Hypothalamus (tissue), 51 donors: ENCODE results near the gene C13orf42.
"Not testable (repeated sequence)": the region's sequence is repeated elsewhere in the genome, so short reads cannot be mapped to it uniquely, and the experiment has no call there.

ENCODE experiments used
- DNase-seq, 51 donors: peaks; one replicate each; lab custom pipeline; 2025; lab: John Stamatoyannopoulos, UW

Gene C13orf42

GRCh38 chr13:51122868-51123566, 11.9 kb upstream of the C13orf42 start:
- no peak for DNase-seq

GRCh38 chr13:51120873-51121272, 9.8 kb upstream of the C13orf42 start:
- DNase-seq = not testable (repeated sequence)

DNA sequence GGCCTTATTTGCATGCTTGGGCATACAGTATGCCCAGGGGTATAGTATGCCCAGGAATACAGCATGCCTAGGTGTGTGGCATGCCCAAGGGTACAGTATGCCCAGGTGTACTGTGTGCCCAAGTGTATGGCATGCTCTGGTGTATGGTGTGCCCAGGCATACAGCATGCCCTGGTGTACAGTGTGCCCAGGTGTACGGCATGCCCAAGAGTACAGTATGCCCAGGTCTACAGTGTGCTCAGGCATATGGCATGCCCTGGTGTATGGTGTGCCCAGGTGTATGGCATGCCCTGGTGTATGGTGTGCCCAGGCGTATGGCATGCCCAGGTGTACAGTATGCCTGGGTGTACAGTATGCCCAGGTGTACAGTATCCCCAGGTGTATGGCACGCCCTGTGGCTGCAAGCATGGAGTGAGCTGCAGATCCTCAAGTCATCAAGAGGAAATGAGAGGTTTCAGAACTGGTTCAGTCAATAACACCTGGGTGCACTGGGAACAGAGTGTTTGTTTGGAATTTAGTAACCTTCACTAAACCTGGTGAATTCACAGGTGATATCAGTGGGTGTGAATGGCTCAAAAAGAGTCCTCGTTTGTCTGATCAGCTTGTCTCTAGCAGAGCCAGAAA, 7.8 kb upstream of the C13orf42 start:
- DNase-seq = no peak

DNA sequence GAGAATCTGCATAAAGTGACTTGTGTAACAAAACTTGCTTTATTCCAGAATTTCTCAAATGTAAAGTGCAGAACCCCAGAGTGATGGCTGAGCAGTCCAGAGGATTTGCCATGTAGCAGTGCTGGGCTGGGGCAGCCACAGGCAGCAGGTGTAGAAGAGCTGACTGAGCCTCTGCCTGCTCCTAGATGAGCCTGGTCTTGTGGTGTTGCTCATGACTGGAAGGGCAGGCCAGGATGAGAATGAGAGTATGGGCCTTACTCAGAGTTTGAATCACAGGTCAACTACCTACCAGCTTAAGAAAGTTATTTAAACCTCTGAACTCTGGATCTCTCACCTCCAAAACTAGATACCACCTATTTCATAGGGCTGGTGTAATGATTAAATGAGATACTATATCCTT, 2.9 kb upstream of the C13orf42 start:
- no peak for DNase-seq

DNA sequence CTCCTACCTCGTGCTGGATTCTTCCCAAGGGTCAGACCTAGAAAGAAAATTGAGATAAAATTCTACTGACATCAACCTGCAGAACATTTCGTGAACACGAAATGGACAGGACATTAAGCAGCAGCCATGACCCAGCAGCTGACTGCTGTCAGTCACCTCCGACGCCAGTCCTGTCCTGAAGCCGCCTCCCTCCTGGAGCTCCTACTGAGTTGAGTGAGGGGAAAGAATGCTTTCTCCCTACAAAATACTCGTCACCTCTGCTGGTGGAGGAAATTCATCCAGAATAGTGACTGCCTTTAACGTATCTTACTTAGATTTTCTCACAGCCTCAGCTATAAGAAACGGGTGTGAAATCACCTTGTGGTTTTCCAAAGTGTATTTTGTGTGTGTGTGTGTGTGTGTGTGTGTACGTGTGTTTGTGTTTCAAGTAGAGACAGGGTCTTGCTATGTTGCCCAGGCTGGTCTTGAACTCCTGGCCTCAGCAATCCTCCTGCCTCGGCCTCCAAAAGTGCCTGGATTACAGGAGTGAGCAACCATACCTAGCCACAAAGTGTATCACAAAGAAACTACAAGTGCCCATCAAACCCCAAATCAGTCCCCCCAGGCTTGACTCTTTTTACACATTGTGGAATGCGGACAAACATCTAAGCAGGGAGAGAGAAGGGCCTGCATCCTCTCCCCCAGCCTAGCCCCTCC, 2.3 kb upstream of the C13orf42 start:
- DNase-seq = no peak

DNA sequence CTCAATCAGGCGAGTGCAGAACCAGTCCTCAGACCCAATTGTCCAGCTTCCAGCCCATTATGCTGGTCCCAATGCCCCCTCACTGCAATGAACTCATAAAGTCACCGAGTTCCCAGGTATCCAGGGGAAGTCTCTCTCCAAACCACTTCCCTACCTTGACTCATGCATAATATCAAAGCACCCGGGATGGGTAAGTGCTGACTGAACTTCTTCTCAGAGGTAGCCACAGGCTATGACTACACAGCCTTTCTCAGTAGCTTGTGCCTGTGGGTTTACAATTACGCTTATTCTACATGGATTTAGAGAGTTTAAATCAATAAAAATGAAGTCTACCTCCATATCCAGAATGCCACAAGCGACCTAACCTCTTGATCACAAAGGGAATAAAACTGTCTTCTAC, 1.7 kb upstream of the C13orf42 start:
- no peak for DNase-seq

DNA sequence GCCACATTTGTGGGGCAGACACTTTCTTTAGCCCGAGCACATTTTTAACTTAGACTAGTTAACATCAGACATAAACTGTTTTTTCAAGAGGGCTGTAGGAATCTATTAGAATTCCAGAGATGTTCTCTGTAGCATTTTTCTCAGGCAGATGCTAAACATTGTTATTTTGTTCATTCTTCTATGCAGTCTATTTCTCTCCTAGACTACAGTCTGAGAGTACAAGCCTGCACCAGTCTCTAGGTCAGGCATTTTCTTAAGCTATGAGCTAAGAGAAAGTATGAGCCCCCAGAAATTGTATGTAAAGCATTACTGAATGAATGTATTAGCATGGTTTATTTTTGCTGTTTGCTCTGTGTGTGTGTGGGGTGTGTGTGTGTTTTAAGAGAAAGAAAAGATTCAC, 923 bp upstream of the C13orf42 start:
- DNase-seq = no peak

DNA sequence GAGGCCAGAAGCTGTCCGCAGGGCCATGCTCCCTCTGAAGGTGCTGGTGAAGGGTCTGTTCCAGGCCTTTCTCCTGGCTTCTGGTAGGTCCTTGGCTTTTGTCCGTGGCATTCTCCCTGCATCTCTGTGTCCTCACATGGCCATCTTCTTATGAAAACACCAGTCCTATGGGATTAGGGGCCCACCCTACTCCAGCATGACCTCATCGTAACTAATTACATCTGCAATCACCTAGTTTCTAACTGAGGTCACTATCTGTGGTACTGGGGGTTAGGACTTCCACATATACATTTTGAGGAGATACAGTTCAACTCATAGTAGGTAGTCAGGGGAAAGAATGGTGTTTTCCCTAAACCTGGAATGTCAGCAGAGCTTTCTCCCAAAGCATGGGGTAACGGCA, 3.1 kb downstream of the C13orf42 start:
- DNase-seq = no peak

DNA sequence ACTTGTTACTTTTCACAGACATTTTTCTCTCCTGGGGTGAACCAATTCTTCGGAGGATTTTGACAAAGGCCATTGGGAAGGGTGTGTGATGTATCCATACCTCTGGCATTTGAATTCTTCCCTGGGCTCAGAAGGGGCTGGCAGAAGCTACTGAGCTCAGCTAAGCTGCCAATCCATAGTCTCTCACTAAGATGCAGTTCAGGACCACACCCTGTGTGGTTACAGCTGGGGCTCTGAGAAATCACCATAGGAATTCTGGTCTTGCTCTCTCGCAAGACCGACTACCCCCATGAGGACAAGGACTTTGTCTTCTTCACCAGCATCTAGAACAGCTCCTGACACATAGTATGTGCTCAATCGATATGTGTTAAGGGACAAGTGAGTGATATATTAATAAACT, 6.0 kb downstream of the C13orf42 start:
- DNase-seq = no peak

DNA sequence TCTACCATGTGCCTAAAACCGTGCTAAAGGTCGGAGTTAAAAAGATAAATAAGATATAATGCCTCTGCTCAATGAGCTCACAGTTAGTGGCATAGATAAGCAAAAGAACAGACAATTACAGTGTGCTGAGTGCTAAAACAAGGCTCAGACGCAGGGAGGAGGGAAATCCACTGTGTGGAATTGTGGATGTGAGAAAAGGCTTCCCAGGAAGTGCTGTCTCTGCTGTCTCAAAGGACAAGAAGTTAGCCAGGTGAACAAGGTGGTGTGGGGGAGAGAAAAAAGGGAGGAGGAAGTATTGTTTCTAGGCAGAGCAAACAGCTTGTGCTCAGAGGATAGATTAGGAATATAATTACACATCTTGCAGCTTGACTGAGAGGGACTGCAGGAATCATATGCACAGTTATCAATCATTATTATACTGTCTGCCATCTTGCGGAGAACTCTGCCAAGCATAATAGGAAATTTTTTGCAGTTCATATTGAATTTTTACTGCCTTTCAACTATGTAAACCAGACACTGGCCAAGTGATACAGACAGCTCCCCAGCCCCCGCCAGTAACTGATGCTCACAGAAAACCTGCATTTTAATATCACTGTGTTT, 9.3 kb downstream of the C13orf42 start:
- DNase-seq = no peak

DNA sequence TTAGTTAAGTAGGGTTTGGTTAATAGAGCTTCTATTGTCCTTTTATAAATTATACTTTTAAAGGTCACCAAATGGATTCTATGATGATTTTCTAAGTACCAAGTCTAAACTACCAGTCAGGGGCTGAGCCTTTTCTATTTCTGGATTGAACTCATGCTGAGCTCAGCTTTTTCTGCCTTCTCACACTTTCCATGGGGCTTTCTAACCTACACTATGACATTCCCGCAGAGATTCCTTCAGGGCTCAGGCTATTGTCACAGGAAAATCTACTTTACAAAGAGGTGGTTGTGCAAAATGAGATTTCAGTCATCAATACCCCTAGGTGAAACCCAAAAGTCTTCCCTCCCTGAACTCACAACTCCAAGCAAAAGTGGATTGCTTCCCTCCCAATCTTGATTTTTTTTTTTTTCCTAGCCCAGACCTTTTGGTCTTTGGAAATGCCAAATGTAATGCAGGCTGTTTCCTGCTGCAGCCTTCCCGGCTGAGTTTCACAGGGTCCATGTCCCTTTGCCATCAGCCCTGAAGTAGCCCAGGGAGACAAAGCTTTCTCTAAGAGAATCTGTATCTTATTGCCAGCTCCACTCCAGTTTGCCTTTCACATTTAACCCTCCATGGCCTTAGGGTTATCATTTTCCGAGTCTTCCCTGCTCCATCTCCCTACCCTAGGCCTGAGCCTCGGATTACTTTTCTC, 13.6 kb downstream of the C13orf42 start:
- DNase-seq = no peak

- DNase-seq = no peak
Observed at GRCh38 chr13:51096131-51096530, 14.9 kb downstream of the C13orf42 start.

DNA sequence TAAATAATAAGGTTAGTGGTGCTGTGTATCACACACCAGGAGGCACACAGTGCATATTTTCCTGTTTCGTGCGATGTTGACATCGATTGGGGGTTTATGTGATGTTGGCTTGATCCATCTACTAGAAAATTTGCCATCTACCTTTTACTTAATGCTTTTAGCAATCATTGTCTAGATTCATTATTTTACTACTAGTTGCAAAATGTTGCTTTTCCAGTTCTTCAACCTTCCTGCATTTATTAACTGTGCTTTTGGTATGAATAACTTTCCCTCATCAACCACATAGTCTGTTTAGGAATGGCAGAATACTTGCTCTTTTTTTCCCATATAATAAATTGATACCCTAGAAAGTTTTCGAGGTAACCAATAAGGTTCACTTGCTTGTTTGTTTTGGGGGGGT, 17.5 kb downstream of the C13orf42 start:
- DNase-seq = no peak

GRCh38 chr13:51091839-51092238, 19.2 kb downstream of the C13orf42 start:
- DNase-seq = no peak

DNA sequence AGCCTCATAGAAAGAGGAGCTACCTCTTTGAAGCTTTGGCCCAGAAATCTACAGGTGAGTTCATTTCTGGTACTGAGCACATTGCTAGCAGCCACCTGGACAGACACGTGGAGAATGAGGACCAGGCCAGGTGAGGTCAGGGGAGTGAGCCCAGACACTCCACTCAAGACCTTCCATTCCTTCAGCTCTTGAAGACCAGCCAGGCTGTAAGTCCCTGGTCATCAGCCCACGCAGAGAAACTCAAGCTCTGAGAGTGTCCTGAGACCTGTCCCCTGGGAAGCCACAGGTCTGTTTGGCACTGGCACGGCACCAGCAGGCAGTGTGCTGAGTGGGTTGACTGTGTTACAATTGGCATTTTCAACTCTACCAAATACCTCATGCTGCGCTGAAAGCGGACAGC, 27.4 kb downstream of the C13orf42 start:
- no peak for DNase-seq

- not testable (repeated sequence) for DNase-seq
Observed at GRCh38 chr13:51080478-51081065, 30.5 kb downstream of the C13orf42 start.

- no peak for DNase-seq
Observed at GRCh38 chr13:51071493-51071892, 39.6 kb downstream of the C13orf42 start.

- DNase-seq = peak in 49 of 51 donors; percentile 9 to 87 (median 56)
Observed at GRCh38 chr13:51070005-51070649, 40.9 kb downstream of the C13orf42 start.

DNA sequence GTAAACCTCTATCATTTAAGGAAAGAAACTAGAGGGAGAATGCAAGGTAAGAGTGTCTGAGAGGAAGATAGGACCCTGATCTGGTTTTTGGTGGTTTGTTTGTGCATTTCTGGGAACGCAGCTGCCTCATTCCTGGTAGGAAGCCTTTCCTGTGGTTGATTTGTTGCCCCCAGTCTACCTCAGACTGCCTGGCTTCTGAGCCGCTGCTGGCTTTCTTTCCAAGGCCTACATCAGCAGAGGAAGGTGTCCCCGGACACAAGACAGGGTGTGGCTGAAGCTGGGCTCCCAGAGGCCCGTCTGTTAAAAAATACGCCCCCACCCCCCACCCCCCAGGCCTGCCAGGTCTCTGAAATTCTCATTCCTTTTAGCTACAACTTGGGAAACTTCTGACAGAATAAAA, 42.6 kb downstream of the C13orf42 start:
- no peak for DNase-seq

DNA sequence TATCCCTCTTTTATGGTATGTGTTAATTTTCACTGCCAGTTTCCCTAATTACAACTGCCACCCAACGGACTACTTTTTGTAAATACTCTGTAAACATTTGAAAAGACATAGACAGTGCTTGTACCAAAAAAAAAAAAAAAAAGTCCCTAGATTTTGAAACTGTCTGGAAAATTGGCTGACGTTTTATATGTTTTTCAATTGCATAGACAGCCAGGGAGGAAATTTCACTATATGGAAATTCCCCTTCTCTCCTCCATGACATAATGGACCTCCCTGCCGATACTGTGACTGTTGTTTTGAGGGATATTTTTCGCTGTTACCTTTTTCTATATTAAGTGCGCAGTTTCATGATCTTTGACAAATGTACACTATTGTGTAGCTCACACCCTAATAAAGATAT, 43.4 kb downstream of the C13orf42 start:
- no peak for DNase-seq
